HepG2 (cell line): Measurements from ENCODE around the gene METTL27. TPM values are rescaled to one million over a fixed set of nuclear protein-coding genes. Genes with fewer than 3 reads are reported as not detected.

ENCODE experiments used
- ETV5 ChIP-seq: IDR thresholded peaks from 2 replicates; pipeline ENCODE4 v1.6.1; 2018; ENCODE audit warnings: missing biosample characterization, missing genetic modification reagents, inconsistent platforms, borderline replicate concordance
- KLF9 ChIP-seq: IDR thresholded peaks from 2 replicates; pipeline ENCODE4 v1.6.1; 2016; ENCODE audit warnings: low read depth
- KMT2B ChIP-seq: IDR thresholded peaks from 2 replicates; pipeline ENCODE4 v1.6.1; 2016; ENCODE audit warnings: missing genetic modification reagents, missing compliant biosample characterization
- MAFF ChIP-seq: IDR thresholded peaks from 2 replicates; pipeline ENCODE4 v1.6.1; 2011; ENCODE audit warnings: low read depth, low read length, improper control_type of control experiment
- MTA3 ChIP-seq: sonication (generic); formaldehyde crosslinking; IDR thresholded peaks from 2 replicates; pipeline ENCODE4 v1.4.0; 2020; ENCODE audit warnings: missing genetic modification reagents
- SNRNP70 ChIP-seq: fragments of 200-400 bp; formaldehyde crosslinking; IDR thresholded peaks from 2 replicates; pipeline ENCODE4 v1.6.1; 2017; ENCODE audit warnings: mild to moderate bottlenecking, low read depth, low read length, moderate library complexity
- SOX5 ChIP-seq: IDR thresholded peaks from 2 replicates; pipeline ENCODE4 v1.6.1; 2016; ENCODE audit warnings: borderline replicate concordance
- TAF1 ChIP-seq: sonication (generic); formaldehyde crosslinking; IDR thresholded peaks from 2 replicates; pipeline ENCODE4 v1.4.0; 2020; ENCODE audit warnings: missing genetic modification reagents
- TCF12 ChIP-seq, 2 experiments: fragments of 450-650 bp in 1 of 2; sonication (generic) in 1 of 2; formaldehyde crosslinking in 1 of 2; IDR thresholded peaks; 2 replicates each; pipeline versions ENCODE4 v1.6.1 to v1.8.0; 2017 to 2022; ENCODE audit warnings: antibody characterized with exemption in 1 of 2, mild to moderate bottlenecking in 1 of 2, missing genetic modification reagents in 1 of 2, moderate library complexity in 1 of 2
- ZBTB3 ChIP-seq: sonication (generic); formaldehyde crosslinking; IDR thresholded peaks from 2 replicates; pipeline ENCODE4 v1.4.0; 2020; ENCODE audit warnings: low read depth, mild to moderate bottlenecking, moderate library complexity, missing genetic modification reagents, borderline replicate concordance
- ZMYM2 ChIP-seq: sonication (generic); formaldehyde crosslinking; IDR thresholded peaks from 2 replicates; pipeline ENCODE4 v1.8.0; 2022; ENCODE audit warnings: mild to moderate bottlenecking, missing genetic modification reagents
- ZNF10 ChIP-seq: sonication (generic); formaldehyde crosslinking; IDR thresholded peaks from 2 replicates; pipeline ENCODE4 v1.4.0; 2020; ENCODE audit warnings: mild to moderate bottlenecking, low read depth, missing genetic modification reagents, borderline replicate concordance
- ZNF430 ChIP-seq: sonication (generic); formaldehyde crosslinking; IDR thresholded peaks from 2 replicates; pipeline ENCODE4 v1.9.0; 2021; ENCODE audit warnings: mild to moderate bottlenecking, missing genetic modification reagents
- ZNF503 ChIP-seq: sonication (generic); formaldehyde crosslinking; IDR thresholded peaks from 2 replicates; pipeline ENCODE4 v1.4.0; 2020; ENCODE audit warnings: missing genetic modification reagents
- ZNF569 ChIP-seq: sonication (generic); formaldehyde crosslinking; IDR thresholded peaks from 2 replicates; pipeline ENCODE4 v1.5.0; 2020; ENCODE audit warnings: mild to moderate bottlenecking, missing genetic modification reagents, moderate library complexity, borderline replicate concordance
- ZNF660 ChIP-seq: sonication (generic); formaldehyde crosslinking; IDR thresholded peaks from 2 replicates; pipeline ENCODE4 v1.5.1; 2020; ENCODE audit warnings: mild to moderate bottlenecking, low read depth, missing genetic modification reagents, borderline replicate concordance
- ZXDC ChIP-seq: sonication (generic); formaldehyde crosslinking; IDR thresholded peaks from 2 replicates; pipeline ENCODE4 v1.5.0; 2020; ENCODE audit warnings: mild to moderate bottlenecking, missing genetic modification reagents
- polyA plus RNA-seq, 8 experiments: library from polyadenylated mRNA; depleted of rRNA in 3 of 8; stranded (reverse) in 7 of 8; unstranded in 1 of 8; fragments of >200 nt; fragmentation: Illumina TruSeq in 4 of 8; extraction: Trizol in 4 of 8; gene quantifications; 2 replicates each; pipeline versions ENCODE4 v1.2.1 to v1.2.3, GENCODE V29; 2011 to 2016; ENCODE audit warnings: low read depth in 4 of 8, missing spikeins in 1 of 8, mixed read lengths in 1 of 8; ENCODE audit not compliant: insufficient read depth in 1 of 8
- total RNA-seq, 5 experiments: library from RNA; depleted of rRNA; stranded (reverse); fragments of >200 nt; fragmentation: Illumina TruSeq; extraction: Trizol; gene quantifications; 2 replicates each; pipeline ENCODE4 v1.2.3, GENCODE V29; 2016; ENCODE audit warnings: low read depth in 1 of 5
- TF ChIP-seq, protein P1 (sequence below): sonication (generic); formaldehyde crosslinking; conservative IDR thresholded peaks from 2 replicates; pipeline ENCODE4 v1.4.0; 2020; ENCODE audit warnings: mild to moderate bottlenecking, missing genetic modification reagents, moderate library complexity
- TF ChIP-seq, protein P2 (sequence below): sonication (generic); formaldehyde crosslinking; conservative IDR thresholded peaks from 2 replicates; pipeline ENCODE4 v1.8.0; 2022; ENCODE audit warnings: missing genetic modification reagents

METTL27 gene
- total and polyA plus RNA-seq, 2 of the 13 experiments (the other 11 are each of a cell fraction or from before 2014, with no cell fraction given), result 2.0 to 3.0 TPM

GRCh38 chr7:73831834-73832651 lies 10.3 kb downstream of the METTL27 start (continued):
- TF ChIP-seq MTA3 (CRISPR knock-in tag), result no peak
- peak; percentile 46; the same call in 1 of the 2 replicates for TF ChIP-seq TAF1 (CRISPR knock-in tag)
- no peak for TF ChIP-seq SNRNP70
- TF ChIP-seq ZNF430 (CRISPR knock-in tag), result no peak
- no peak for TF ChIP-seq KLF9
- TF ChIP-seq ZNF503, result no peak
- peak; percentile 38; the same call in 1 of the 2 replicates for TF ChIP-seq ETV5 (CRISPR knock-in tag)
- no peak for TF ChIP-seq SOX5 (CRISPR knock-in tag)
- peak; percentile 29 for TF ChIP-seq ZXDC (CRISPR knock-in tag)
- no peak for TF ChIP-seq ZBTB3 (CRISPR knock-in tag)
- no peak for TF ChIP-seq ZNF569 (CRISPR knock-in tag)
- TF ChIP-seq ZNF10 (CRISPR knock-in tag), result no peak
- no peak for TF ChIP-seq KMT2B (CRISPR knock-in tag)
- TF ChIP-seq ZMYM2 (CRISPR knock-in tag), result no peak
- TF ChIP-seq, protein P1, sequence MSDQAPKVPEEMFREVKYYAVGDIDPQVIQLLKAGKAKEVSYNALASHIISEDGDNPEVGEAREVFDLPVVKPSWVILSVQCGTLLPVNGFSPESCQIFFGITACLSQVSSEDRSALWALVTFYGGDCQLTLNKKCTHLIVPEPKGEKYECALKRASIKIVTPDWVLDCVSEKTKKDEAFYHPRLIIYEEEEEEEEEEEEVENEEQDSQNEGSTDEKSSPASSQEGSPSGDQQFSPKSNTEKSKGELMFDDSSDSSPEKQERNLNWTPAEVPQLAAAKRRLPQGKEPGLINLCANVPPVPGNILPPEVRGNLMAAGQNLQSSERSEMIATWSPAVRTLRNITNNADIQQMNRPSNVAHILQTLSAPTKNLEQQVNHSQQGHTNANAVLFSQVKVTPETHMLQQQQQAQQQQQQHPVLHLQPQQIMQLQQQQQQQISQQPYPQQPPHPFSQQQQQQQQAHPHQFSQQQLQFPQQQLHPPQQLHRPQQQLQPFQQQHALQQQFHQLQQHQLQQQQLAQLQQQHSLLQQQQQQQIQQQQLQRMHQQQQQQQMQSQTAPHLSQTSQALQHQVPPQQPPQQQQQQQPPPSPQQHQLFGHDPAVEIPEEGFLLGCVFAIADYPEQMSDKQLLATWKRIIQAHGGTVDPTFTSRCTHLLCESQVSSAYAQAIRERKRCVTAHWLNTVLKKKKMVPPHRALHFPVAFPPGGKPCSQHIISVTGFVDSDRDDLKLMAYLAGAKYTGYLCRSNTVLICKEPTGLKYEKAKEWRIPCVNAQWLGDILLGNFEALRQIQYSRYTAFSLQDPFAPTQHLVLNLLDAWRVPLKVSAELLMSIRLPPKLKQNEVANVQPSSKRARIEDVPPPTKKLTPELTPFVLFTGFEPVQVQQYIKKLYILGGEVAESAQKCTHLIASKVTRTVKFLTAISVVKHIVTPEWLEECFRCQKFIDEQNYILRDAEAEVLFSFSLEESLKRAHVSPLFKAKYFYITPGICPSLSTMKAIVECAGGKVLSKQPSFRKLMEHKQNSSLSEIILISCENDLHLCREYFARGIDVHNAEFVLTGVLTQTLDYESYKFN (CRISPR knock-in tag), result peak; percentile 30; the same call in 1 of the 2 replicates
- TF ChIP-seq, protein P2, sequence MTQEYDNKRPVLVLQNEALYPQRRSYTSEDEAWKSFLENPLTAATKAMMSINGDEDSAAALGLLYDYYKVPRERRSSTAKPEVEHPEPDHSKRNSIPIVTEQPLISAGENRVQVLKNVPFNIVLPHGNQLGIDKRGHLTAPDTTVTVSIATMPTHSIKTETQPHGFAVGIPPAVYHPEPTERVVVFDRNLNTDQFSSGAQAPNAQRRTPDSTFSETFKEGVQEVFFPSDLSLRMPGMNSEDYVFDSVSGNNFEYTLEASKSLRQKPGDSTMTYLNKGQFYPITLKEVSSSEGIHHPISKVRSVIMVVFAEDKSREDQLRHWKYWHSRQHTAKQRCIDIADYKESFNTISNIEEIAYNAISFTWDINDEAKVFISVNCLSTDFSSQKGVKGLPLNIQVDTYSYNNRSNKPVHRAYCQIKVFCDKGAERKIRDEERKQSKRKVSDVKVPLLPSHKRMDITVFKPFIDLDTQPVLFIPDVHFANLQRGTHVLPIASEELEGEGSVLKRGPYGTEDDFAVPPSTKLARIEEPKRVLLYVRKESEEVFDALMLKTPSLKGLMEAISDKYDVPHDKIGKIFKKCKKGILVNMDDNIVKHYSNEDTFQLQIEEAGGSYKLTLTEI (CRISPR knock-in tag), result no peak
- no peak for TF ChIP-seq MAFF
- TF ChIP-seq ZNF660 (CRISPR knock-in tag), result no peak
- TF ChIP-seq TCF12 (IDR thresholded peaks at IDR 0.05), result no peak
- TF ChIP-seq TCF12 (CRISPR knock-in tag; IDR thresholded peaks at IDR 0.05), result no peak
